Activated gamma-delta T cell treated with Interleukin-2 at 50 U/mL for 16 hours (primary cell): ENCODE measurements around the gene APLNR.

ENCODE experiments used
- DNase-seq: peaks from one replicate; pipeline ENCODE4 v3.0.0-alpha.2; 2020

APLNR gene

GRCh38 chr11:57214494-57214893 is 22.6 kb downstream of the APLNR start:
- DNase-seq, result no peak

DNA sequence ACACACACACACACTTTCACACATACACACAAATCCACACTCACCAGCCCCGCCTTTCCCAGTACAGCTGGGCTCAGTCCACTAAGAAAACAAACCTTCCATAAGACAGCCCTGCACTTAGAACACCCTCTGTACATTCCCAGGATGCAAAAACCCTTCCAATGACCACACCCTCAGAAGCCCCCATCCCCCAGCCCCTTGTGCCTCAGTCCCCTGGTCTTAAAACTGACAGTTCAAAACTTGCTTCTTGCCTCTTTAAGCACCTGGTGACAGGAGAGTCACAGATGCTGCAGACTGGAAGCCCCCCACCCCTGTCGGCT is 23.0 kb downstream of the APLNR start:
- no peak for DNase-seq

DNA sequence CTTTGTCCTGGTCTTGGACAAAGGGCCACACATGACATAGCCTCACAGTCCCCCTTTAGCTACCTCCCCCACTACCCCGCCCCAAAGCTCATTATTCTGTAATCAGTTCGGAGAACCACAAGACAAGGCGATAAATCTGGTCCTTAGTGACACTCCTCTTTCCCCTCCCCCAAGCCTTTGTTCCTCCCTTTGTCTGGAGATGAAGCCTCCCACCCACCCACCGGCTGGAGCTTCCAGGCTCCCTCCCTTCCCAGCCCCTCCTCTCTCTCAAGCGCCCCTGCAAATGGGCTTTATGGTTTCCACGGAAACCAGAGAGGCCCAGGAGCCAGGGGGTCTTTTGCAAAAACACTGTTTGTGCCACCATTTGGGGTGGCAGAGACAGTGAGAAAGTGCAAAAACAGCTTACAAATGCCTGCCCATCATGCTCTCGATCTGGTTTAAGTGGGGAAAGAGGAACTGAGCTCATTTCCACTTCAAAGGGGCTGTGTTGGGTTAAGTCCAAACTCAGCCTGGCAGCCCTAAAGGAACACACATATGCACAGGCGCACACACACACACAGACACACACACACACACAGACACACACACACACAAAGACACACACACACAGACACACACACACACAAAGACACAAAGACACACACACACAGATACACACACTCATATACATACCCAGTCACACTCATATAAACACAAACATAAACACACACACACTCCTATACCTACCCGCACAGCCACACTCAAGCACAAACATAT is 23.5 kb downstream of the APLNR start:
- DNase-seq, result no peak

- DNase-seq, result no peak
These were observed 26.3 kb downstream of the APLNR start for GRCh38 chr11:57210781-57211180.

- no peak for DNase-seq
These were observed 29.9 kb downstream of the APLNR start for GRCh38 chr11:57207168-57207567.

GRCh38 chr11:57205041-57205641 is 31.9 kb downstream of the APLNR start:
- no peak for DNase-seq

DNA sequence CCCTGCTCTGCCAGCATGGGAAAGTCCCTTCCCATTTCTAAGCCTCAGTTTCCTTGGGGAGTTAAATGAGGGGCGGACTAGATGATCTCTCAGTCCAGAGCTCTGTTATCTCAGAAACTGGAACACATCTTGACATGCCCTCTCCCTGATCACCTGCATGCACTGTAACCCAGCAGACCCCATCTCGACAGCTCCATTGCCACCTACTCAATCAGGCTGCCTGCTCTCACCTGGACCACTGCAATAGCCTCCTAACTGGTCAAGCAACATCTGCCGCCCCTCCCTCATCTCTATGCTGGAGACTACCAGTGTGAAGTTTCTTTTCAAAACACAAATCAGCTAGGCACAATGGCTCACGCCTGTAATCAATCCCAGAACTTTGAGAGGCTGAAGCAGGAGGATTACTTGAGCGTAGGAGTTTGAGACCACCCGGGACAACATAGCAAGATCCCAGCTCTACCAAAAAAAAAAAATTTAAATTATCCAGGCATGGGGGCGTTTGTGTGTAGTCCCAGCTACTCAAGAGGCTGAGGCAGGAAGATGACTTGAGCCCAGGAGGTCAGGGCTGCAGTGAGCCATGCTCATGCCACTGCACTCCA is 33.1 kb downstream of the APLNR start:
- DNase-seq, result no peak

DNA sequence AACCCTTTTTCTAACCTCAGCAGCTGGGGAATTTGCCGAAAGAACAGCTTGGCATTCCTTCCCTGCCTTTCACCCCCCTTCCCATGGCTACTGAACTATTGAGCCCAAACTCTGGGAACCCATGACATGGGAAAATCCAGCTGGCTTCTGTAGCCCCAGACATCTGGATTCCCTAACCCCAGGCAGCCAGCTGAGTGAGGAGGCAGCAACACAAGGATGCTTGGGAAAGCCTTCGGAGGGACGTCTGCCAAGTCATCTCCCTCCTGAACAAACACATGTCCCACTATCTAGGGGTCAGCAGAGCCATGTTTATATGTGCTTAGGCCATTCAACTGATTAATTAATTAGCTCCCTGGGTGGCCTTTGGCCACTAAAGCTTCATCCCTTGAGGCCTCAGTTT is 33.7 kb downstream of the APLNR start:
- no peak for DNase-seq

GRCh38 chr11:57202281-57202680 is 34.8 kb downstream of the APLNR start:
- DNase-seq, result no peak

DNA sequence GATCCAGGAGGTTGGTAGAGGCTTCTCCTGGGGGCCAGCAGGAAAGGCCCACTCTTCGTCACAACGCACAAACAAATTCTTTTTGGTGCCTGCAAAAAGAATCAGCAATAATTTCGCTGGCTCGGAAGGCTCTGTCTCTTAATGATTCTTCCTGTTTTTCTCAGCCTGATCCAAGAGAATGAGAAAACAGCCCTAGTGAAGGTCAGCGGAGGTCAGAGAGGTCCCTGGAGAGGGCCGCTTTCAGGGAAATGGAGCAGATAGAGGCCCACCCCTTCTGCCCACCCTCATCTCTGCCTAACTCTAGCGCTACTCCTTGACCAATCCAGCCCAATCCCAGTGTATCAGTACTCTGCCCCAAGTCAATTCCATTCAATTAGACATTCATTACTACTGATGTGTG is 36.1 kb downstream of the APLNR start:
- DNase-seq, result no peak

DNA sequence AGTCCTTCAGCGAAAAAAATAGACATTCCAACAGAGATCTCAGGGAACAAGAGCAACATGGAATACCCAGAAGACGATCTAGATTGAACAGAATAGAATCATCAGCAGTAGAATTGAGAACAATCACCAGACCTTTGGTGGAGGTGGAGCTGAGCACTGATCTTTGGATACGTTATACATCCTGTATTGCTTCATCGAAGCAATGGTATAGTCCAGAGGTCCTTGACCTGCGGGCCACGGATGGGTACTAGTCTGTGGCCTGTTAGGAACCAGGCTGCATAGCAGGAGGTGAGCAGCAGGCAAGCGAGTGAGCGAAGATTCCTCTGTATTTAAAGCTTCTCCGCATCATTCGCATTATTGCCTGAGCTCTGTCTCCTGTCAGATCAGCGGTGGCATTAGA is 37.7 kb downstream of the APLNR start:
- no peak for DNase-seq

- no peak for DNase-seq
These were observed 39.3 kb downstream of the APLNR start for GRCh38 chr11:57197762-57198161.

DNA sequence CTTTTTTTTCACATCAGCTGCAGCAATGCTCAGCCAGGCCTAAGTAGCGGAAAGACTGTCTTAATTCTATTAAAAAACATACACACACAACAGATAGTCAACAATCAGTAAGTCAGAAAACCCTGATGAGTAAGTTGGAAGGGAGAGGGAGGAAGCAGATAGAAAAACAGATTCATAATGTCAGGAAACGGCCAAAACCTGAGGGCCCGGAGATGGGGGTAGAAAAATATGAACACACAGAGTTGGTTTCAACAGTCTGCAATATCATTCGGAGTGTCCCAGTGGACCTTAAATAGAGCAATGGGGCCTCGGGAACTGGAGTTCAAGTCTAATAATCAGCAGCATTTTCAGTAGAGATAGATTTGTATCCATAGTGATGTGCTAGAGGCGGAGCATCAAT is 40.5 kb downstream of the APLNR start:
- DNase-seq, result no peak

- DNase-seq, result no peak
These were observed 44.7 kb downstream of the APLNR start for GRCh38 chr11:57192316-57192715.

DNA sequence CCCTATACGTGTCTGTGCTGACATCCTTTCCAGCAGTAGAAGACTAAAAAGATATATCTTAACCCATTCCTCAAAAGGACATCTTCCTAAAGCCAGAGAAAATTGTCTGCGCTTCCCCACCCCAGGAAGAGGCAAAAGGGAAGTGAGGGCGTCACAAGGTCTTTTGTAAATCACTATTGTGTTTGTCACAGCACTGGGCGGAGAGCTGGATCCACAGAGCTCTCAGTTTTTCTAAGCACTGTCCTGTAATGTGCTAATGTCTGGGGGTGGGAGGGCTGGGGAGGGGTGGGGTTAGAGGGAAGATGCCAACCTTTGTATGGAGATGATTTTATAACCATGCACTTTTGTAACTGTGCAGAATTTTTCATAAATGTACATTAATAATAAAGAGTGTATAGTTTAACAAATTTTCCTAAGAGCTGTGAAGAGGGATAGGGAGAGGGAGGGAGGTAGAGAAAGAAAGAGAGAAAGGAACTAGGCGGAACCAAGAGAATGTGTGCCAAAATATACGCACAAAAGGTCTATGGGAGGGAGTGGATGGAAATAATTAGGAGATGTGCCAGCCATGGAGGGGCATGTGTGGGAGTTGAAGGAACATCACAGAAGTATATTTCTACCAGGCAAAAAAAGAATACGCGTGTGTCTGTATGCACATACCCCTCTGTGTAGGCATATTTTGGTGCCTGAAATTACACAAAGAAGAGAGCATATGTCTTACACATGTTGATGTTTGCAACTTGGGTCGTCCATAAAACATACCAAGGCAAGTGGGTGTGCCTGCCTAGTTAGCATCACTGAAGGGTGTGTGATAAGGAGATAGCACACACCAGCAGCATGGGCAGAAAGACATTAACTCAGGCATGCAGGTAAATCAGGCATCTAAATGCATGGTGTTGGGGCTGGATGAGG is 45.5 kb downstream of the APLNR start:
- DNase-seq, result no peak

GRCh38 chr11:57190548-57190947 is 46.5 kb downstream of the APLNR start:
- DNase-seq, result no peak
